Measurements from ENCODE around the gene TLL1. TPM values are rescaled to one million over a fixed set of nuclear protein-coding genes. Genes with fewer than 3 reads are reported as not detected.

The TLL1 gene
- polyA plus RNA-seq, 1 of the 3 experiments (the other 2 are of a cell fraction): 0.07 TPM

DNA sequence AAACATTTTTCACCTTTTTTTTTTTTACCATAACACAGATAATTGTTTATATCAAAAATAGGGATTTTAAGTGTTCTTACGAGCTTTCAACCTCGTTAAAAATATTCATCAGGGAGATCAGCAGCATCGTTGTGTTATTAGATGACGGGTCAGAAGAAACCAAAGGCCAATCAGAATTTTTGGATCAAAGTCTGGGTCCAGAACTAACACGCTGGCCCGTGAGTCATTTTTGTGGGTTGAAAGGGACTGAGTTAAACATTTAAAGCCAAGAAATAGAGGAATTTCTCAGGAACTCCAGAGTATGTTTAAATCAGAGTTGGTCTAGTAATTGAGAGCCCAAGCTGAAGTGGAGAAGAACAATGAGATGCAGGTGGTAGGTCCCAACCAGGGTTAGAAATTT lies 170.8 kb downstream of the TLL1 start:
- H3K4me2 ChIP-seq: no peak overlapping the region
- POLR2A ChIA-PET: no interaction called here
- no peaks in the 10 kb centered on the region for H4K20me1 ChIP-seq (ENCODE audit: insufficient read depth)
- H3K27ac ChIP-seq (ENCODE audit: low read depth in 2 of 2, low read length in 1 of 2): no peak overlapping the region
- H3K9me2 ChIP-seq: no peaks in the 10 kb centered on the region
- H3K79me2 ChIP-seq (ENCODE audit: insufficient read depth): no peaks in the 10 kb centered on the region
- TF ChIP-seq TAF1 (IDR thresholded peaks at IDR 0.05; ENCODE audit: borderline replicate concordance, low read depth, low read length) (no peak), RCOR1 (IDR thresholded peaks at IDR 0.05; ENCODE audit: low read length) (no peak), RXRA (IDR thresholded peaks at IDR 0.05; ENCODE audit: borderline replicate concordance, low read depth) (no peak), GATA2 (CRISPR knock-in tag; IDR thresholded peaks at IDR 0.05) (no peak), NFIC (IDR thresholded peaks at IDR 0.05; ENCODE audit: borderline replicate concordance) (no peak), EP300 (IDR thresholded peaks at IDR 0.05; ENCODE audit: borderline replicate concordance in 1 of 2, low read depth in 1 of 2, low read length in 1 of 2) (no peak), CHD2 (IDR thresholded peaks at IDR 0.05; ENCODE audit: low read length, partially characterized antibody) (no peak), NRF1 (IDR thresholded peaks at IDR 0.05; ENCODE audit: low read depth, low read length) (no peak), FOSL2 (IDR thresholded peaks at IDR 0.05; ENCODE audit: borderline replicate concordance, low read depth) (no peak), SMC3 (IDR thresholded peaks at IDR 0.05; ENCODE audit: low read depth, low read length) (no peak), MXI1 (IDR thresholded peaks at IDR 0.05; ENCODE audit: low read depth, low read length) (no peak)
- TF ChIP-seq, protein P1, sequence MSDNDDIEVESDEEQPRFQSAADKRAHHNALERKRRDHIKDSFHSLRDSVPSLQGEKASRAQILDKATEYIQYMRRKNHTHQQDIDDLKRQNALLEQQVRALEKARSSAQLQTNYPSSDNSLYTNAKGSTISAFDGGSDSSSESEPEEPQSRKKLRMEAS (IDR thresholded peaks at IDR 0.05; ENCODE audit: low read depth): no peak
- TF ChIP-seq, protein P2, sequence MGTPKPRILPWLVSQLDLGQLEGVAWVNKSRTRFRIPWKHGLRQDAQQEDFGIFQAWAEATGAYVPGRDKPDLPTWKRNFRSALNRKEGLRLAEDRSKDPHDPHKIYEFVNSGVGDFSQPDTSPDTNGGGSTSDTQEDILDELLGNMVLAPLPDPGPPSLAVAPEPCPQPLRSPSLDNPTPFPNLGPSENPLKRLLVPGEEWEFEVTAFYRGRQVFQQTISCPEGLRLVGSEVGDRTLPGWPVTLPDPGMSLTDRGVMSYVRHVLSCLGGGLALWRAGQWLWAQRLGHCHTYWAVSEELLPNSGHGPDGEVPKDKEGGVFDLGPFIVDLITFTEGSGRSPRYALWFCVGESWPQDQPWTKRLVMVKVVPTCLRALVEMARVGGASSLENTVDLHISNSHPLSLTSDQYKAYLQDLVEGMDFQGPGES (IDR thresholded peaks at IDR 0.05; ENCODE audit: low read depth, low read length): no peak
- TF ChIP-seq, protein P3, sequence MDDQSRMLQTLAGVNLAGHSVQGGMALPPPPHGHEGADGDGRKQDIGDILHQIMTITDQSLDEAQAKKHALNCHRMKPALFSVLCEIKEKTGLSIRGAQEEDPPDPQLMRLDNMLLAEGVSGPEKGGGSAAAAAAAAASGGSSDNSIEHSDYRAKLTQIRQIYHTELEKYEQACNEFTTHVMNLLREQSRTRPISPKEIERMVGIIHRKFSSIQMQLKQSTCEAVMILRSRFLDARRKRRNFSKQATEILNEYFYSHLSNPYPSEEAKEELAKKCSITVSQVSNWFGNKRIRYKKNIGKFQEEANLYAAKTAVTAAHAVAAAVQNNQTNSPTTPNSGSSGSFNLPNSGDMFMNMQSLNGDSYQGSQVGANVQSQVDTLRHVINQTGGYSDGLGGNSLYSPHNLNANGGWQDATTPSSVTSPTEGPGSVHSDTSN (IDR thresholded peaks at IDR 0.05): no peak
- H3F3A ChIP-seq (replicated peaks; ENCODE audit: insufficient read depth): no peaks in the 10 kb centered on the region
- CTCF ChIA-PET: no interaction called here
- WGBS (ENCODE audit: low lambda C conversion rate): 40% methylated on average over 6 of the region's 6 CpGs
- no peaks in the 10 kb centered on the region for H3K36me3 ChIP-seq (replicated peaks in 1 of 2; ENCODE audit: control insufficient read depth in 1 of 2, insufficient read depth in 2 of 2, low read length in 1 of 2)
- H3K9me3 ChIP-seq: no peaks in the 10 kb centered on the region
- H3K27me3 ChIP-seq (ENCODE audit: insufficient read depth): no peaks in the 10 kb centered on the region; the same call in 1 of the 2 replicates
- no peak overlapping the region for H3K4me3 ChIP-seq (ENCODE audit: low read depth in 2 of 2, low read length in 1 of 2)
- H3K9ac ChIP-seq: no peak overlapping the region
- H3K4me1 ChIP-seq (ENCODE audit: control insufficient read depth in 1 of 2, insufficient read depth in 2 of 2, low read depth in 1 of 2, low read length in 1 of 2): no peaks in the 10 kb centered on the region
- DNase-seq: no peak
- no peak overlapping the region for H2AFZ ChIP-seq (ENCODE audit: low read depth)

DNA sequence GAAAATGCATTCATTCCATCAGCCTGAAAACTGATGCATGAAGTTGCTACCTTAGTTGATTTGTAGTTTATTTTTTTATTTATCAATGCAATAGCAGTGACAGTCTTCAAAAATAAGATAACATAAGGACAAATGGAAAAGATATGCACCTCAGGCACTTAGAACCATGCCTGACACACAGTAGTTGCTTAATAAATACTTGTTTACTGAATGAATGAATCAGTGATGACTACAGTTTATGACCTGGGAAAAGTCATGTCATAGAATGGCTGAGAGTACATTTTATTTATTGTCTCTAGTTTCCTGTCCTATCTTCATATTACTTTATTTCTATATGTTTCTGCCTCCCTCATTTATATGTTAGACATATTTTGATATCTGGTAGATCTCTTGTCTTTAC lies 171.8 kb downstream of the TLL1 start:
- H3F3A ChIP-seq (replicated peaks; ENCODE audit: insufficient read depth): no peaks in the 10 kb centered on the region
- ChIA-PET CTCF (no interaction called here), POLR2A (no interaction called here)
- no peak overlapping the region for H3K9ac ChIP-seq
- H2AFZ ChIP-seq (ENCODE audit: low read depth): no peak overlapping the region
- H3K4me3 ChIP-seq (ENCODE audit: low read depth in 2 of 2, low read length in 1 of 2): no peak overlapping the region
- no peaks in the 10 kb centered on the region; the same call in 1 of the 2 replicates for H3K27me3 ChIP-seq (ENCODE audit: insufficient read depth)
- no peak overlapping the region for H3K4me2 ChIP-seq
- no peaks in the 10 kb centered on the region for H3K79me2 ChIP-seq (ENCODE audit: insufficient read depth)
- no peak for DNase-seq
- no peak overlapping the region for H3K27ac ChIP-seq (ENCODE audit: low read depth in 2 of 2, low read length in 1 of 2)
- no peaks in the 10 kb centered on the region for H3K4me1 ChIP-seq (ENCODE audit: control insufficient read depth in 1 of 2, insufficient read depth in 2 of 2, low read depth in 1 of 2, low read length in 1 of 2)
- TF ChIP-seq CHD2 (IDR thresholded peaks at IDR 0.05; ENCODE audit: low read length, partially characterized antibody): no peak
- TF ChIP-seq RAD21 (IDR thresholded peaks at IDR 0.05; ENCODE audit: low read length): no peak
- no peak for TF ChIP-seq YY1 (IDR thresholded peaks at IDR 0.05; ENCODE audit: low read depth)
- TF ChIP-seq, protein P4, sequence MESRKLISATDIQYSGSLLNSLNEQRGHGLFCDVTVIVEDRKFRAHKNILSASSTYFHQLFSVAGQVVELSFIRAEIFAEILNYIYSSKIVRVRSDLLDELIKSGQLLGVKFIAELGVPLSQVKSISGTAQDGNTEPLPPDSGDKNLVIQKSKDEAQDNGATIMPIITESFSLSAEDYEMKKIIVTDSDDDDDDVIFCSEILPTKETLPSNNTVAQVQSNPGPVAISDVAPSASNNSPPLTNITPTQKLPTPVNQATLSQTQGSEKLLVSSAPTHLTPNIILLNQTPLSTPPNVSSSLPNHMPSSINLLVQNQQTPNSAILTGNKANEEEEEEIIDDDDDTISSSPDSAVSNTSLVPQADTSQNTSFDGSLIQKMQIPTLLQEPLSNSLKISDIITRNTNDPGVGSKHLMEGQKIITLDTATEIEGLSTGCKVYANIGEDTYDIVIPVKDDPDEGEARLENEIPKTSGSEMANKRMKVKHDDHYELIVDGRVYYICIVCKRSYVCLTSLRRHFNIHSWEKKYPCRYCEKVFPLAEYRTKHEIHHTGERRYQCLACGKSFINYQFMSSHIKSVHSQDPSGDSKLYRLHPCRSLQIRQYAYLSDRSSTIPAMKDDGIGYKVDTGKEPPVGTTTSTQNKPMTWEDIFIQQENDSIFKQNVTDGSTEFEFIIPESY (IDR thresholded peaks at IDR 0.05; ENCODE audit: borderline replicate concordance, low read depth): no peak
- no peak for TF ChIP-seq TAF1 (IDR thresholded peaks at IDR 0.05; ENCODE audit: borderline replicate concordance, low read depth, low read length)
- TF ChIP-seq FOXM1 (IDR thresholded peaks at IDR 0.05; ENCODE audit: low read depth): no peak
- no peak for TF ChIP-seq EP300 (IDR thresholded peaks at IDR 0.05; ENCODE audit: borderline replicate concordance in 1 of 2, low read depth in 1 of 2, low read length in 1 of 2)
- TF ChIP-seq MXI1 (IDR thresholded peaks at IDR 0.05; ENCODE audit: low read depth, low read length): no peak
- TF ChIP-seq MEF2A (IDR thresholded peaks at IDR 0.05; ENCODE audit: borderline replicate concordance, low read depth): no peak
- TF ChIP-seq, protein P3 (IDR thresholded peaks at IDR 0.05): no peak
- no peak for TF ChIP-seq POLR2AphosphoS5 (IDR thresholded peaks at IDR 0.05; ENCODE audit: low read depth, low read length)
- no peak for TF ChIP-seq FOXJ3 (CRISPR knock-in tag; IDR thresholded peaks at IDR 0.05)
- TF ChIP-seq RFX5 (IDR thresholded peaks at IDR 0.05; ENCODE audit: low read length): no peak
- H4K20me1 ChIP-seq (ENCODE audit: insufficient read depth): no peaks in the 10 kb centered on the region
- H3K36me3 ChIP-seq (replicated peaks in 1 of 2; ENCODE audit: control insufficient read depth in 1 of 2, insufficient read depth in 2 of 2, low read length in 1 of 2): no peaks in the 10 kb centered on the region
- H3K9me3 ChIP-seq: no peaks in the 10 kb centered on the region
- H3K9me2 ChIP-seq: no peaks in the 10 kb centered on the region

Measured in SK-N-SH (cell line).